Transverse colon (tissue), 4 donors: Measurements from ENCODE around the gene SHISA9.

Experiments
- CTCF ChIP-seq, 5 experiments: fragments of 200-600 bp in 3 of 5; fragments of 450-650 bp in 2 of 5; sonication (generic) in 3 of 5; IDR thresholded peaks; 1 replicate in 2 of 5; 2 replicates in 3 of 5; pipeline ENCODE4 v1.5.1; 2016 to 2017; ENCODE audit warnings: antibody characterized with exemption in 5 of 5, inconsistent platforms in 3 of 5, mild to moderate bottlenecking in 2 of 5, moderate library complexity in 1 of 5
- POLR2AphosphoS5 ChIP-seq, 3 donors: sonication (generic); formaldehyde crosslinking; IDR thresholded peaks; one replicate each; pipeline ENCODE4 v1.6.1; 2016; ENCODE audit warnings: antibody characterized with exemption in 3 of 3

DNA sequence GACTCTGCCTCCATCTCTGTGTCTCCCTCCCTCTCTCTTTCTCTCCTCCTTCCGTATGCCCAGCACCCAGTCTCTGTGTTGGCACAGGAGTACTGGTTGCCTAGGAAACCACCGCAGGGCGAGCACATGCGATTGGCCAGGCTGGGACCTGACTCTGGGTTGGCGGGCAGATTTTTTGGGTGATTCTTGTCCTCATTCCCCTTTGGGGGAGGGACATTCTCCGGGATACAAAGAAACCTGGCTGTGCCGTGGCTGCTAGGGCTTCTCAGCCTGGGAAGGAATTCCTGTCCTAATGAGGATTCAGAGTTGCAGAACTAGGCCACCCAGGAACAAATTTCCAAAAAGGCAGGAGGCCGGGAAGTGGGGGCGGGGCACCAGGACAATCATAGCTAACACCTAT is 168.9 kb downstream of the SHISA9 start:
- TF ChIP-seq CTCF (IDR thresholded peaks at IDR 0.05) (no peak), POLR2AphosphoS5 (IDR thresholded peaks at IDR 0.05) (no peak)
